ENCODE measurements around the gene PRR14L. TPM values are rescaled to one million over a fixed set of nuclear protein-coding genes. Genes with fewer than 3 reads are reported as not detected.
"Not testable (repeated sequence)": the region's sequence is repeated elsewhere in the genome, so short reads cannot be mapped to it uniquely, and the experiment has no call there.

The PRR14L gene
- total and polyA plus RNA-seq, 5 donors from 2014 or later, result 12.0 to 48.1 (median 21.8) TPM

DNA sequence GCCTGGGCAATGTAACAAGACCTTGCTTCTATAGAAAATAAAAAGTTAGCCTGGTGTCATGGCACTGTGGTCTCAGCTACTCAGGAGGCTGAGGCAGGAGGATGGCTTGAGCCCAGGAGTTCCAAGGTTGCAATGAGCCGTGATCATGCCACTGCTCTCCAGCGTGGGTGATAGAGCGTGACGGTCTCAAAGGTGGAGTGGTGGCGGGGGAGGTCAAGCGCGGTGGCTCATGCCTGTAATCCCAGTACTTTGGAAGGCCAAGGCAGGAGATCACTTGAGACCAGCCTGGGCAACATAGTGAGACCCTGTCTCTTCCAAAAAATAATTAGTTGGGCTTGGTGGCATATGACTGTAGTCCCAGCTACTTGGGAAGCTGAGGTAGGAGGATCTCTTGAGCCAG, 71.2 kb downstream of the PRR14L start:
- ATAC-seq (ENCODE audit: low read depth in 2 of 2), result no peak
- Histone ChIP-seq H3K4me1 (ENCODE audit: control insufficient read depth, insufficient read depth, low read length, poor library complexity, severe bottlenecking) (no peaks in the 10 kb centered on the region), H3K4me3 (ENCODE audit: low read depth, low read length) (no peak overlapping the region), H3K27ac (ENCODE audit: insufficient read depth, low read length, poor library complexity, severe bottlenecking) (no peak overlapping the region), H3K36me3 (ENCODE audit: control insufficient read depth, insufficient read depth, low read length) (peaks cover 4% of the 10 kb centered on the region), H3K27me3 (ENCODE audit: control insufficient read depth, insufficient read depth, low read length) (no peaks in the 10 kb centered on the region), H3K9me3 (ENCODE audit: control insufficient read depth in 2 of 2, low read length in 2 of 2) (no peaks in the 10 kb centered on the region)
- peaks cover 0 to 1% (median 0%) of the 10 kb centered on the region in 7 donors for H3K9me3 Mint-ChIP-seq
- no peaks in the 10 kb centered on the region for H3K36me3 Mint-ChIP-seq
- no peak overlapping the region for H3K27ac Mint-ChIP-seq
- no peak overlapping the region for H3K4me3 Mint-ChIP-seq
- DNase-seq, result no peak
- peaks cover 4 to 14% (median 6%) of the 10 kb centered on the region in 4 donors for H3K4me1 Mint-ChIP-seq
- H3K27me3 Mint-ChIP-seq, result peaks cover 5% of the 10 kb centered on the region

DNA sequence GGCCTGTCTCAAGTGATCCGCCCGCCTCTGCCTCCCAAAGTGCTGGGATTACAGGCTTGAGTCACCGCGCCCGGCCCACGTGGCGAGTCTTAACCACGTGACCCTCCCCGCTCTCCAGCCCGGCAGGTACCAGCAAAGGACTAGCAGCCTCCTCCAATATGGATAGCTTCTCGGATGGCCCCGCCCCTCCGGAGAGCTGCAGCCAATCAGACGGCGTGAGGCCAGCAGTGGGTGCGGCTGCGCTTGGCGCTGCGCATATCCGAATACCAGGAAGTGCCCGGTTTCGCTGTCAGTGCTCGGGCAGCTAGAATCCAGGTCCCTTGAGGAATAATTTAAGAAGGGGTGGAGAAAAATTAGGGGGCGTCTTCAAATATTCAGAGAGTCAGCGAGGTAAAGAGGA, 73.2 kb downstream of the PRR14L start:
- H3K36me3 ChIP-seq (ENCODE audit: control insufficient read depth, insufficient read depth, low read length), result no peaks in the 10 kb centered on the region
- H3K4me1 ChIP-seq (ENCODE audit: control insufficient read depth, insufficient read depth, low read length, poor library complexity, severe bottlenecking), result no peaks in the 10 kb centered on the region
- no peaks in the 10 kb centered on the region for H3K27me3 ChIP-seq (ENCODE audit: control insufficient read depth, insufficient read depth, low read length)
- DNase-seq (peak; percentile 88 to 94 (median 92)), ATAC-seq (ENCODE audit: low read depth in 2 of 2) (peak; percentile 100)
- H3K27ac ChIP-seq (ENCODE audit: insufficient read depth, low read length, poor library complexity, severe bottlenecking), result peak overlapping the region; percentile 79
- Mint-ChIP-seq H3K4me1 (peaks cover 4 to 14% (median 6%) of the 10 kb centered on the region in 4 donors), H3K9me3 (peaks cover 0 to 1% (median 0%) of the 10 kb centered on the region in 7 donors), H3K36me3 (no peaks in the 10 kb centered on the region), H3K27ac (peak overlapping the region; percentile 96 to 99 (median 97)), H3K27me3 (peaks cover 5% of the 10 kb centered on the region), H3K4me3 (peak overlapping the region; percentile 89 to 100 (median 92))
- peak overlapping the region; percentile 88 for H3K4me3 ChIP-seq (ENCODE audit: low read depth, low read length)
- H3K9me3 ChIP-seq (ENCODE audit: control insufficient read depth in 2 of 2, low read length in 2 of 2), result no peaks in the 10 kb centered on the region

DNA sequence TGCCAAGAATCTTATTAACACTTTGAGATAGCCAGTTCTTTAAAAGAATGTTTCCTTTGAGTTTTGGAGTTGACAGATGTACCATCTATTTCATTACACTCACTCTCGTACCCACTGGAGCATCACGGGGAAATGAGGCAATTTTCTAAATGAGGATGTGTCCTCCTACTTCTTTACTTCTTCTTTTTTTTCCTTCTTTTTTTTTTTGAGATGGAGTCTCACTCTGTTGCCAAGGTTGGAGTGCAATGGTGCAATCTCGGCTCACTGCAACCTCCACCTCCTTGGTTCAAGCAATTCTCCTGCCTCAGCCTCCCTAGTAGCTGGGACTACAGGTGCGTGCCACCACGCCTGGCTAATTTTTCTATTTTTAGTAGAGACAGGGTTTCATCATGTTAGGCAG, 75.7 kb downstream of the PRR14L start:
- not testable (repeated sequence) for H3K4me1 ChIP-seq (ENCODE audit: control insufficient read depth, insufficient read depth, low read length, poor library complexity, severe bottlenecking); H3K27ac ChIP-seq (ENCODE audit: insufficient read depth, low read length, poor library complexity, severe bottlenecking); ATAC-seq (ENCODE audit: low read depth in 2 of 2); H3K27me3 Mint-ChIP-seq; H3K36me3 Mint-ChIP-seq; H3K36me3 ChIP-seq (ENCODE audit: control insufficient read depth, insufficient read depth, low read length); H3K4me3 Mint-ChIP-seq; DNase-seq; H3K9me3 Mint-ChIP-seq; H3K27me3 ChIP-seq (ENCODE audit: control insufficient read depth, insufficient read depth, low read length); H3K27ac Mint-ChIP-seq; H3K9me3 ChIP-seq (ENCODE audit: control insufficient read depth in 2 of 2, low read length in 2 of 2); H3K4me3 ChIP-seq (ENCODE audit: low read depth, low read length)
- H3K4me1 Mint-ChIP-seq, result peaks cover 4 to 14% (median 6%) of the 10 kb centered on the region in 4 donors

DNA sequence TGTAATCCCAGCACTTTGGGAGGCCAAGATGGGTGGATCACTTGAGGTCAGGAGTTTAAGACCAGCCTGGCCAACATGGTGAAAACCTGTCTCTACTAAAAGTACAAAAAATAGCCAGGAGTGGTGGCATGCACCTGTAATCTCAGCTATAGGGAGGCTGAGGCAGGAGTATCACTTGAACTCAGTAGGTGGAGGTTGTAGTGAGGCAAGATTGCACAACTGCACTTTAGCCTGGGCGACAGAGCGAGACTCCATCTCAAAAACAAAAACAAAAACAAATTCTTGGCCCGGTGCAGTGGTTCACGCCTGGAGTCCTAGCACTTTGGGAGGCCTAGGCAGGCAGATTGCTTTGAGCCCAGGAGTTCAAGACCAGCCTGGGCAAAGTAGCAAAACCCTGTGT, 81.1 kb downstream of the PRR14L start:
- H3K4me3 ChIP-seq (ENCODE audit: low read depth, low read length); H3K4me1 Mint-ChIP-seq; H3K27me3 Mint-ChIP-seq; H3K9me3 ChIP-seq (ENCODE audit: control insufficient read depth in 2 of 2, low read length in 2 of 2); H3K9me3 Mint-ChIP-seq; H3K36me3 Mint-ChIP-seq; H3K4me3 Mint-ChIP-seq; H3K36me3 ChIP-seq (ENCODE audit: control insufficient read depth, insufficient read depth, low read length); H3K27ac ChIP-seq (ENCODE audit: insufficient read depth, low read length, poor library complexity, severe bottlenecking); H3K4me1 ChIP-seq (ENCODE audit: control insufficient read depth, insufficient read depth, low read length, poor library complexity, severe bottlenecking); ATAC-seq (ENCODE audit: low read depth in 2 of 2); H3K27ac Mint-ChIP-seq; H3K27me3 ChIP-seq (ENCODE audit: control insufficient read depth, insufficient read depth, low read length); DNase-seq: not testable (repeated sequence)

DNA sequence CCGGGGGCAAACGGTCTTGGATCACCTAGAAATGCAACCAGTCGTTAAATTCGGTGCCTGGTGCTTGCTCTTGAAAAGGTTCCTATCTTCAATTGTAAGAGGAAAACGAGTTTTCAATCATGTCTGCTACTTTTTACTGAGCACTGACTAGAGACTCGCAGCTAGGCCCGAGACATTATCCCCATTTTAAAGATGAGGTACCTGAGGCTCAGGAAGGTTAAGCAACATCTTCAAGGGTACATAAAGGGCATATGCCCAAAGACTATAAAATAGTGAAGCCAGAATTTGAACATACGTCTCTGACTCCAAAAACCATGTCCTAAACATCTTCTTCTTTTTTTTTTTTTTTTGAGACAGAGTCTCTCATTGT, 87.3 kb downstream of the PRR14L start:
- peak overlapping the region; percentile 90 to 99 (median 97) for H3K27ac Mint-ChIP-seq
- peak overlapping the region; percentile 99 for H3K4me3 ChIP-seq (ENCODE audit: low read depth, low read length)
- no peaks in the 10 kb centered on the region for H3K27me3 ChIP-seq (ENCODE audit: control insufficient read depth, insufficient read depth, low read length)
- DNase-seq (no peak), ATAC-seq (ENCODE audit: low read depth in 2 of 2) (no peak)
- peak overlapping the region; percentile 100 for H3K4me3 Mint-ChIP-seq
- H3K27ac ChIP-seq (ENCODE audit: insufficient read depth, low read length, poor library complexity, severe bottlenecking), result peak overlapping the region; percentile 77
- peaks cover 4% of the 10 kb centered on the region for H3K36me3 Mint-ChIP-seq
- H3K9me3 Mint-ChIP-seq, result no peaks in the 10 kb centered on the region
- peaks cover 5% of the 10 kb centered on the region for H3K27me3 Mint-ChIP-seq
- no peaks in the 10 kb centered on the region for H3K9me3 ChIP-seq (ENCODE audit: control insufficient read depth in 2 of 2, low read length in 2 of 2)
- peaks cover 23 to 45% (median 32%) of the 10 kb centered on the region in 4 donors for H3K4me1 Mint-ChIP-seq
- H3K4me1 ChIP-seq (ENCODE audit: control insufficient read depth, insufficient read depth, low read length, poor library complexity, severe bottlenecking), result peaks cover 27% of the 10 kb centered on the region
- H3K36me3 ChIP-seq (ENCODE audit: control insufficient read depth, insufficient read depth, low read length), result no peaks in the 10 kb centered on the region

DNA sequence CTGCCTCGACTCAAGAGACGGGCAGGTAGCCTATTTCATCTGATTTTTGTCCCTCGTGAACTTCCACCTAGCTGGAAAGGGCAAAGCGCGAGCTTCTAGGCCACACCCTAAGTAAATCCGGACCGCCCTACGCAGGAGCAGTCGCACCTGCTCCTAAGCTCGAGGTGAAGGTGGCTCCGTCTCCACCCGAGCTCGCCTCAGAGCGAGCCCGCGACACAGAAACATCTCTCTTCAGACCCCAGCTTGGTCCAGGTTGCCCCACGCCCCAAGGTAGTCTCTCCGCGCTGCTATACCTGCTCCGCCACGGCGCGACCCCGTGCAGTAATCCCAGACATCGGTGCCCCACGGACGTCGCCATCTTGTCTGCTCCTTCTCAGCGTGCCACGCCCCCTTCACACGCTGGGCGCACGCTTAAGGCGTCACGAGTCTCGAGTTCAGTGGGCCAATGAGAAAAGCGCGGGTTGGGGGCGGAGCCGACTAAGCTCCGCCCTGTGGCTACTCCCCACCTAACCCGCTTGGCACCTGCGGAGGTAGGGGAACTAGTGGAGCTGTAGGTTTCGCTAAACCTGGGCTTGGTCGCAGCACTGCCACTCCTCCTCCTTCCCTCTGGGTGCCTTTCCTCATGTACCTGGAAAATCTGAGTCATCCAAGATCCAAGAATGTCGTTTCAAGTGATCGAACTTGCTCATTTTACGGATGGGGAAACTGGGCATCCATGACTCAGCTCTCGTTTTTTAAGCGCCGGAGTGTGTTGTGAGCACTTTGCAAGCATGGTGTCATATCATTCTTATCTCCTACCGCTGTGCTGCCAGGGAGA, 87.9 kb downstream of the PRR14L start, which contains the start of gene PISD:
PISD (minus strand) TSS at position 365 of the 817 bp plus-strand sequence; CDS start at position 358, 7 bp downstream.
- no peaks in the 10 kb centered on the region for H3K9me3 Mint-ChIP-seq
- no peaks in the 10 kb centered on the region for H3K9me3 ChIP-seq (ENCODE audit: control insufficient read depth in 2 of 2, low read length in 2 of 2)
- H3K36me3 ChIP-seq (ENCODE audit: control insufficient read depth, insufficient read depth, low read length), result no peaks in the 10 kb centered on the region

DNA sequence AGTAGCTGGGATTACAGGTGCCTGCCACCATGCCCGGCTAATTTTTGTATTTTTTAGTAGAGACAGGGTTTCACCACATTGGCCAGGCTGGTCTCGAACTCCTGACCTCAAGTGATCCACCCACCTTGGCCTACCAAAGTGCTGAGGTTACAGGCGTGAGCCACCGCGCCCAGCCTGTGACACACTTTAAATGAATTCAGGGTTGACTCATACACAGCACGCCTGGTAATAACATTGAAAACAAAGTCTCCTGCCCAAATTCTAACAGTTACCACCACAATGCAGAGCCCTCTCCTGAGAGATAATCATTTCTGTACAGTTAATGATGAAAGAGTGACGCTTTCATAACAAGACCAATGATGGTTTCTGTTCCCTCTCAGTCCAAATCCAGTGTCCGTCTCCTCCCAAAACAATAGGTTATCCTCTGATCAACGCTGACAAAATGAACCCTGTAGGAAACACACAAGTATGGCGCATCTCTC, 89.0 kb downstream of the PRR14L start:
- H3K27ac Mint-ChIP-seq, result peak overlapping the region; percentile 90 to 99 (median 97)
- peak overlapping the region; percentile 99 for H3K4me3 ChIP-seq (ENCODE audit: low read depth, low read length)
- H3K4me1 ChIP-seq (ENCODE audit: control insufficient read depth, insufficient read depth, low read length, poor library complexity, severe bottlenecking), result peaks cover 27% of the 10 kb centered on the region
- not testable (repeated sequence) for H3K9me3 Mint-ChIP-seq; H3K27me3 Mint-ChIP-seq; H3K27me3 ChIP-seq (ENCODE audit: control insufficient read depth, insufficient read depth, low read length); H3K36me3 ChIP-seq (ENCODE audit: control insufficient read depth, insufficient read depth, low read length); H3K36me3 Mint-ChIP-seq; ATAC-seq (ENCODE audit: low read depth in 2 of 2); H3K9me3 ChIP-seq (ENCODE audit: control insufficient read depth in 2 of 2, low read length in 2 of 2)
- peaks cover 23 to 47% (median 33%) of the 10 kb centered on the region in 4 donors for H3K4me1 Mint-ChIP-seq
- peak overlapping the region; percentile 100 for H3K4me3 Mint-ChIP-seq
- peak overlapping the region; percentile 77 for H3K27ac ChIP-seq (ENCODE audit: insufficient read depth, low read length, poor library complexity, severe bottlenecking)
- peak in 1 of 3 donors; percentile 68 for DNase-seq

More for the DNA sequence above, 87.9 kb downstream of the PRR14L start, which contains the start of gene PISD:
- Mint-ChIP-seq H3K4me3 (peak within 1 kb of the TSS; percentile 100), H3K27ac (peak within 1 kb of the TSS; percentile 90 to 99 (median 97)), H3K36me3 (peaks cover 4% of the 10 kb centered on the region), H3K27me3 (peaks cover 5% of the 10 kb centered on the region), H3K4me1 (peaks cover 23 to 45% (median 32%) of the 10 kb centered on the region in 4 donors)
- Histone ChIP-seq H3K27ac (ENCODE audit: insufficient read depth, low read length, poor library complexity, severe bottlenecking) (peak within 1 kb of the TSS; percentile 77), H3K4me1 (ENCODE audit: control insufficient read depth, insufficient read depth, low read length, poor library complexity, severe bottlenecking) (peaks cover 27% of the 10 kb centered on the region), H3K4me3 (ENCODE audit: low read depth, low read length) (peak within 1 kb of the TSS; percentile 99), H3K27me3 (ENCODE audit: control insufficient read depth, insufficient read depth, low read length) (no peaks in the 10 kb centered on the region)
- ATAC-seq (ENCODE audit: low read depth in 2 of 2), result peak; percentile 95 to 96
- DNase-seq, result peak; percentile 94 to 97 (median 97)

Measured in CD4-positive, CD25-positive, alpha-beta regulatory T cell (primary cell).